HG03139 (cell line): ENCODE data around the gene SEC14L1.

ENCODE experiments used
- ATAC-seq: cut with Tn5 transposase; IDR thresholded peaks from one replicate; pipeline ENCODE4 v1.9.1; 2021; ENCODE audit not compliant: unreplicated experiment

Gene SEC14L1

GRCh38 chr17:77211681-77212080 is 70.9 kb downstream of the SEC14L1 start:
- no peak for ATAC-seq

- ATAC-seq: no peak
Observed at GRCh38 chr17:77212081-77212832, 71.5 kb downstream of the SEC14L1 start.

GRCh38 chr17:77212833-77213777 is 72.3 kb downstream of the SEC14L1 start:
- no peak for ATAC-seq

GRCh38 chr17:77213778-77214132 is 73.0 kb downstream of the SEC14L1 start:
- no peak for ATAC-seq

GRCh38 chr17:77214328-77214727 is 73.6 kb downstream of the SEC14L1 start:
- no peak for ATAC-seq

- no peak for ATAC-seq
Observed at GRCh38 chr17:77214743-77215142, 74.0 kb downstream of the SEC14L1 start.

GRCh38 chr17:77215281-77215680 is 74.5 kb downstream of the SEC14L1 start:
- ATAC-seq: no peak

GRCh38 chr17:77216486-77216885 is 75.7 kb downstream of the SEC14L1 start:
- no peak for ATAC-seq

GRCh38 chr17:77217123-77217522 is 76.4 kb downstream of the SEC14L1 start:
- no peak for ATAC-seq

GRCh38 chr17:77217566-77217965 is 76.8 kb downstream of the SEC14L1 start:
- ATAC-seq: no peak

GRCh38 chr17:77218902-77219301 is 78.1 kb downstream of the SEC14L1 start:
- no peak for ATAC-seq

- no peak for ATAC-seq
Observed at GRCh38 chr17:77222356-77222755, 81.6 kb downstream of the SEC14L1 start.

GRCh38 chr17:77223642-77224420 is 83.1 kb downstream of the SEC14L1 start:
- no peak for ATAC-seq

- no peak for ATAC-seq
Observed at GRCh38 chr17:77225265-77225664, 84.5 kb downstream of the SEC14L1 start.

GRCh38 chr17:77227461-77228240 is 86.9 kb downstream of the SEC14L1 start:
- ATAC-seq: no peak

- no peak for ATAC-seq
Observed at GRCh38 chr17:77228241-77228752, 87.5 kb downstream of the SEC14L1 start.

GRCh38 chr17:77228816-77229215 is 88.0 kb downstream of the SEC14L1 start:
- ATAC-seq: no peak

GRCh38 chr17:77229786-77230435 is 89.1 kb downstream of the SEC14L1 start:
- ATAC-seq: no peak

GRCh38 chr17:77230436-77230830 is 89.7 kb downstream of the SEC14L1 start:
- ATAC-seq: no peak
